Activated naive CD4-positive, alpha-beta T cell treated with anti-CD3 and anti-CD28 coated beads, Interleukin-2, amount 50 U/mL, for 16 hours (primary cell): ENCODE measurements around the gene SECTM1.
A peak's percentile ranks its signal among the peaks of the same experiment; 100 is the strongest.
"Not testable (repeated sequence)": the region's sequence is repeated elsewhere in the genome, so short reads cannot be mapped to it uniquely, and the experiment has no call there.

ENCODE experiments used
- DNase-seq: peaks from one replicate; pipeline ENCODE4 v3.0.0-alpha.2; 2020

Gene SECTM1

DNA sequence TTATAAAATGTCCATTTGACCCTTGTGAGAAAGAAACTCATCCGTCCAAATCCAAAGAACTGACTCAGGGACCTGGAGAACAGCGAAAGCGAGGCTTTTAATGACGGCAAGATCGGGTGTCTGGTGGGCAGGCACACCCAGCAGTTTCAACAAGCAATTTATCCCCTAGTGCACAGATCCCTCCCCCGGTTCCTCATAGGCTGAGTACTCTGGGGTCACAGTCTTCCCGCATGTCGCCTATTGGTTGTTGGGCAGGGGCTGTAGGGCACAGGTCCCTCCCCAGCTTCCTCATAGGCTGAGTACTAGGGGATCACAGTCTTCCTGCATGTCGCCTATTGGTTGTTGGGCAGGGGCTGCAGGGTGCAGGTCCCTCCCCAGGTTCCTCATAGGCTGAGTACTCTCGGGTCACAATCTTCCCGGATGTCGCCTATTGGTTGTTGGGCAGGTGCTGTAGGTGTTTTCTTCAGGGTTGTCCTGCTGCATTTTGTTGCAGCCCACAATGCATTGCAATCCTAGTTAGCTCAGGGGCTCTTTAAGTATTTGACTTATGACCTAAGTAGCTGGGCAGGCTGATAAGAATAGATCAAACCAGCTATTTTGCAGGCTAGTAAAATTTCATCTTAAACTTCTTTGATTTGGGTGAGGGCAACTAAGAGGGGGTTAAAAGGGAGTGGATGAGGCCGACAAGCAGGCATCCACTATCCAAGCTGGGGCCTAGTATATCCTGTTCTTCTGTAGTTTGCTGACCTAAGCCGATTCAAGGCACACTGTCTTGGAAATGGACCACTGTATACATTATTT lies 34.4 kb upstream of the SECTM1 start:
- DNase-seq, result no peak

DNA sequence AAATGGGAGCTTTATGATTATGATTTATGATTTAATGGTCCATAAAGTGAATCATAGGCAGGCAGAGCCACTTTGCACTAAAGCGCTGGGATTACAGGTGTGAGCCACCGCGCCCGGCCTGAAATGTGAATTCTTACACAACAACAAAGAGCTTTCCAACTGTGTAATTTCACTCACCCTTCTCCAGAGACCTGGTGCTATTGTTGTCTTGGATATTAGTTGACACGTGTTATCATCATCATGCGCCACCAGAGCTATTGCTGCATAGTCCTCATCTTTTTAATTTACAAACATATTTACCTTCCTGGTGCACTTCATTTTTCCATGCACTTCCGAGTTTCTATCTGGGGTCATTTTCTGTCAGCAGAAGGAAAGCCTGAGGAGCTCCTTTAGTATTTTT lies 33.2 kb upstream of the SECTM1 start:
- no peak for DNase-seq

DNA sequence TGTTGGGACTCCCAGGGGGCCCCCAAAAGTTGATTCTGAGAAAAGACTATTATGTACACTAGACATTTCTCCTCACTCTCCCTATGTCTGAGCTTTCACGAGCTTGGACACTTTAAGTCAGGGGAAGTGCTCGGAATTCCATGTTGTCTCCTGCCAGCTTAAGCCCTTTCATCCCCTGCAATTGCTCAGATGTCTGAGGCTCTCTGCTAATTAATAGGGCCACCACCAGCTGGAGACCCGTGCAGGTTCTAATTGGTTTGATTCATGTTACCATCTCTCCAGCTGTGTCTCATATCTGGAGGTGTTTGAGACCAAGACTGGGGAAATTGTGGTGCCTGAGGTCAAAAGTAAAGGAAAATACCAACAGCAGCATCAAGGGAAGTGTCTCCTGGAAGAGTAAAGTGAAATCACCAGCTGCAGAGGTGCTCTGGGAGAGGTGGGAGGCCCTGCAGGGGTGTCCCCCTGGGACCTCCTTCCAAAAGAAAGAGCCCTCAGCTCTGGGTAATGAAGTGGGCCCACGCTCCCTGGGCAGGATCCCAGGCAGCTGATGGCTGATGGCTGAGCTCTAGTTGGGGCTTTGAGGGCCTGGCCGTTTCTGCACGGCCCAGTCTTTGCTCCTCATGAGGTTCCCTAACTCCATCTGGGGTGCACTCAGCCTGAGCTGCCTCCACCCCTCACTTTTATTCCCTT lies 32.2 kb upstream of the SECTM1 start:
- DNase-seq, result no peak

DNA sequence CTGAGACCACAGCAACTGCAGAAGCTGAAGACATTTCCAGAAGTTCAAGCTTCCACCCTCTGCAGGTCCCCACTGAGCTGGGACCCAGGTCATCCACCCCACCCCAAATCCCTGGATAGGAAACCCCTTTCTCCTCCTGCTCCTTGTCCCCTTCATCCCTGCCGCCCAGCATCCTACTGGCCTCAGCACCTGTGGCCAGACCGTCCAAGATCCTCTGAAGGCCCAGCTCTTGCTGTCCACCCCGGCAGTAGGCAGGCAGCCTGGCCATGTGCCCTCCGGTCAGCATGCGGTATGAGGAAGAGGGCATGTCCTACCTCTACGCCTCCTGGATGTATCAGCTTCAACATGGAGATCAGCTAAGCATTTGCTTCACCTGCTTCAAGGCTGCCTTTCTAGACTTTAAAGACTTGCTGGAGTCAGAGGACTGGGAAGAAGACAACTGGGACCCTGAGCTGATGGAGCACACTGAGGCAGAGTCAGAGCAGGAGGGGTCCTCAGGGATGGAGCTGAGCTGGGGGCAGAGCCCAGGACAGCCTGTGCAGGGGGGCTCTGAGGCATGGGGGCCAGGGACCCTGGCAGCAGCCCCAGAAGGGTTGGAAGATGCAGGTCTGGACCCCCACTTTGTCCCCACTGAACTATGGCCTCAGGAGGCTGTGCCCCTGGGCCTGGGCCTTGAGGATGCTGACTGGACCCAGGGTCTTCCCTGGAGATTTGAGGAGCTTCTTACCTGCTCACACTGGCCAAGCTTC lies 28.5 kb upstream of the SECTM1 start:
- DNase-seq, result no peak

DNA sequence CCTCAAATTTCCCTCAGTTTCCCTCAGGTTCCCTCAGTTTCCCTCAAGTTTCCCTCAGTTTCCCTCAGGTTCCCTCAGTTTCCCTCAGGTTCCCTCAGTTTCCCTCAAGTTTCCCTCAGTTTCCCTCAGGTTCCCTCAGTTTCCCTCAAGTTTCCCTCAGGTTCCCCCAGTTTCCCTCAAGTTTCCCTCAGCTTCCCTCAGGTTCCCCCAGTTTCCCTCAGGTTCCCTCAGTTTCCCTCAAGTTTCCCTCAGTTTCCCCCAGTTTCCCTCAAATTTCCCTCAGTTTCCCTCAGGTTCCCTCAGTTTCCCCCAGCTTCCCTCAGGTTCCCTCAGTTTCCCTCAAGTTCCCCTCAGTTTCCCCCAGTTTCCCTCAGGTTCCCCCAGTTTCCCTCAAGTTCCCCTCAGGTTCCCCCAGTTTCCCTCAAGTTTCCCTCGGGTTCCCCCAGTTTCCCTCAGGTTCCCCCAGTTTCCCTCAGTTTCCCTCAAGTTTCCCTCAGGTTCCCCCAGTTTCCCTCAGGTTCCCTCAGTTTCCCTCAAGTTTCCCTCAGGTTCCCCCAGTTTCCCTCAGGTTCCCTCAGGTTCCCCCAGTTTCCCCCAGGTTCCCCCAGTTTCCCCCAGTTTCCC lies 26.0 kb upstream of the SECTM1 start:
- not testable (repeated sequence) for DNase-seq

DNA sequence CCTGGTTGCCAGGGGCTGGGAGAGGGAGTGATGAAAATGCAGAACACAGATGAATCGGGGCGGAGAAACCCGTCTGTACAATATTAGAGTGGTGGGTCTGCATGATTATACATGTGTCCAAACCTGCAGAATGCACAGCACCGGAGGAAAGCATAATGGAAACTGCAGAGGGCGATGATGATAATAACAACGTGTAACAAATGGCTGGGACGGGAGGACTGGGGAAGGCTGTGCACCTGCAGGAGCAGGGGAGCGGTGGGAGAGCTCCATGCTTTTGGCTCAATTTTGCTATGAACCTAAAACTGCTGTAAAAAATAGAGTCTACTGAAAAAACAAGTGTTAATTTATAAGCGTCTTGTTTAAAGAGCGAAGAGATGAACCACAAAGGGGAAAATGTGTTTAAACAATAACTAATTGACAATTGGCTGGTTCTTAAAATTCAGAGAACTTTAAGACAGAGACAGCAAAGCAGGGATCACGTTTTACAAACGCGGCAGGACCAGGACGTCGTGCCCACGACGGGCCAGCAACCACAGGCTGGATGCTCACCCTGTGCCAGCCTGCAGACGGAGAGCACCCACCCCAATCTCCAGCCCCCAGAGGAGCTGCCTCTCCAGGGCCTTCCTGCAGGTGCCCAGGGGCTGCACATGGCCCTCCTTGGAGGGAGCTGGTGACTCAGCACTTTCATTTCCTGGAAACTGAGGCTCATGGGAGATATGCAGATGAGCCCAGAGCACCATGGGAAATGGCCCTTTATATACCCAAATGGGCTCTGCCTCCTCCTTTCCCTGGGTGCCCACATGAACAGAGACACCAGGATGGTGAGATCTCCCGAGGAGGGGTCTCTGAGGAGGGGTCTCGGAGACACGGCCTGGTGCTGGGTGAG lies 25.1 kb upstream of the SECTM1 start, which contains the start of gene TEX19:
TEX19 (plus strand) TSS at position 783 of the 886 bp plus-strand sequence. CDS start 2,904 bp downstream, outside the sequence.
- no peak for DNase-seq

DNA sequence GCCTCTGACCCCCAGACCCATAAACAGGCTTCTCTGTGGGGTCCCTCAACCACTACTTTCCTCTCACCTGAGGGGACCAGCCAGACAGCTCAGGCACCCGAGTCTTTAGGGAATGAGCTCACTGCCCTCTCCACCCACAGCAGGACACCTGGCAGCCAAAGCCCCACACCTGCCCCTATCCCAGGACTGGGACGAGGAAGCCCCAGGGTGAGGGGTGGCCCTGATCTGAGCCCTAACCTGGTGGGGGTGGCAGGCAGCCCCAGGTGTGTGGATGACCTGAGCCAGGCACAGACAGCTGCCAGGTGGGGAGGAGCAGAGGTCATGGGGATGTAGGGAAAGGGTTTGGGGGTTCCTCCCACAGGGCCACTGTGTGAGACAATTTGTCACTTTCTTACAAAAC lies 23.8 kb upstream of the SECTM1 start:
- no peak for DNase-seq

DNA sequence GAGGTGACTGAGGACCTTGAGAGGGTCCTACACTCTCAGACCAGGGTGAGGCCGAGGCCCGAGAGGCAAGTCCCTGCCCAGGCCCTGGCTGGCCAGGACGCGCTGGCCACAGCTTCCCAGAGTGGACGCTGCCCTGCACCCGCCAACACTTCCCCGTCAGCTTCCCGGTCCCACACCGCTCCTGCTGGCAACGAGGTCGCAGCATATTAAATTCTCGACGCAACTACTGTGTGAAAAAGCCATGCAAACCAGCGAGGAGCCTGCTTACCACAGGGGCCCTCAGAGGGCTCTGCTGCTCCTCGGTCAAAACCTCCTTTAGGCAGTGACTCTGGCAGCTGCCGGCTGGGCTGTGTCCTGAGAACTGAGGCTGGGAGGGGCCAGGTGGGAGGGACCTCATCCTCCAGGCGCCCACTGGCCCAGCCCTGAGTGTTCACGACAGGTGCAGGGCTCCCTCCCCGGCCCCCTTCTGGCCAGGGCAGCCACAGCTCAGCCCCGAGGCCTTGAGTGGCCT lies 23.3 kb upstream of the SECTM1 start:
- DNase-seq, result no peak

DNA sequence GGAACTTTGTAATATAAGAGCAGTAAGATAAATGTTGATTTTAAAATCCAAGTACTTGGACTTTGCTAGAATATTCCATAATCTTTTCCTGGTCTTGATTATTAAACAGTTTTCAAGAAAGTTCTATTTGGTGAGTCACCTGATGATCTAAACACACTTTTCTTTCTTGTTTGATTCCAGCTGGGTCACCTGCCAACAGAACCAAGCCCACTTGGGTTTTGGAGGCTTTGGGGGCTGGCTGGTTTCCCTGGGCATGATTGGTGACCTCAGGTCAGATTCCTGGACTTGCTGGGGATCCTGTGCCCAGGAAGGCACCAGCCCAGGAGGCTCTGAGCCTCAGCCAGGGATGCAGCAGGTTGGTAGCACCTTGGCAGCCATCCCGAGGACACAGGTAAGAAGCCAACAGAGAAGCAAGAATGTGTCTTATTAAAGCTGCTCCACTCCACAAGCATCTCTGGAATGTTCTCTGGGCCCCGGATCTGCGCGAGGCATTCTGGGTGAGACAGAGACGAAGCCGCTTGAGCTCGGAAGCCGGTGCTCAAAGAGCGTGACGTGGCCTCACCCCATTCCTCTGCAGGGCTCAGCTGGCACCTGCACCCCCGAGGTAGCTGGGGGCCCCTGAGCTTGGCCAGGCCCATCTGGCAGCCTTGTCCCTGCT lies 22.3 kb upstream of the SECTM1 start:
- no peak for DNase-seq

DNA sequence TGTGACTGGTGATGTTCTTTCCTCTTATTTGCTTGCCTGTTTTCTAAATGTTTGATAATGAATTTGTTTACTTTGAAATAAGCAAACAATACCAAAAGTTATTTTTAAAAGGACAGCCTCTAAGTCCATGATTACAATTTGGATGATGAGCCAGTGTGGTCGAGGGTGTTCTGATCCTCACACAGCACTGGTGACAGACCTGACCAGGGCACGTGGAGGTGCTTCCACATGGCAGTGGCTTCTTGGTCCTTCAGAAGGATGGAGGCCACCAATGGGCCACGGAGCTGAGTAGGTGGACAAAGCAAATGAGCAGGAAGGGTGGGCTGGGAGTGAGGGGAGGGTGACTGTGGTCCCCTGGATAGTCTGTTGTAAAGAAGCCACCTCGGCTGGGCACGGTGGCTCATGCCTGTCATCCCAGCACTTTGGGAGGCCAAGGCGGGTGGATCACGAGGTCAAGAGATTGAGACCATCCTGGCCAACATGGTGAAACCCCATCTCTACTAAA lies 21.3 kb upstream of the SECTM1 start:
- no peak for DNase-seq

DNA sequence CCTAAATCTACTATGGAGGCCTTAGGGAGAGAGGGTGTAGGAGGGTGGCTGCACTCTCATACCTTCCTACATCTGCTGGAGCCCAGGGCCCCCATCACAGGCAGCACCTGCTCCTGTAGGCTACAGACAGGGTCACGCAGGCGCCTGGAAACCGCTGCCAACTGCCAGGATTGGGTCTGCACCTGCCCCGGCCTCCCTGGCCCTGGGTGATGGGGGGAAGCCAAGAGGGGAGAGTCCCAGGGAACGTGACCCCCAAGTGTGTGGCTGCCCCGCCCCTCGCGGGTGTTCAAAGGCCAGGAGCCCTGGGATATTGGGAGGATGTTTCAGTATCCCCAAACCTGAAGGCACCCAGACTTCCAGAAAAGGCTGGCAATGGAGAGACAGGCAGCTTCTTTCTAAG lies 19.9 kb upstream of the SECTM1 start:
- no peak for DNase-seq

DNA sequence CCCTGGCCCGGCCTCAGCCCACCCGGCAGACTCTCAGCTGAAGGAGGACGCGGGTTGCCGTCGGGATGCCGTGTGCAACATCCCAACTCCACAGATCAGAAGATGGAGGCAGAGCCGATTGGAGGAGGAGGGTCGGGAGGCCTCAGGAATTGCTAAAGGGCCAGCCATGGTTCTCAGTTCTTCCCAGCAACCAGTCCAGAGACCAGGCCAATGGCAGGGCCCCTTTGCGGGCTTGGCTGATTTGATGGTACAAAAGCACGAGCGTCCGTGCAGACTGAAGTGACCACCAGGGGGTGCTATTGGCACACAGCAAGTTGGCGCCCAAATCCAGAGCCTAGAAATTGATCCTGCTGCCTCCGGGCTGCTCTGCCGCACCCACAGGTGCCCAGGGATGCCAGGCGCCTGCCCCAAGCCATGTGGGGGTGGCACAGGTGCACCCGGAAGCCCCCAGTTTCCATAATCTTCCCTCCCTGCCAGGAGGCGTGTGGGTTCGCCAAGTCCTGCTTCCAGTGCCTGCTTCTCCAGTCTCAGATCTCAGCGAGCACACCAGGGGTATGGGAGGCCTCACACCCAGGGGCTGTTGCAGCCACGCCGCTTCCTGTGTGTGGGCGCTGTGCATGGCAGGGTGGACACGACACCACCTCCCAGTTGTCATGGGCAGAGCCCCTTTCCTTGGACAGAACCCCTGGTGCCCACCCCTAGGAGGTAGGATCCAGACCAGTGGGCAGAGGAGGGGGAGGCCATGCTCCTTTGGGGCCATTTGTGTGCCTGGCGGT lies 18.3 kb upstream of the SECTM1 start:
- DNase-seq, result peak; percentile 82

DNA sequence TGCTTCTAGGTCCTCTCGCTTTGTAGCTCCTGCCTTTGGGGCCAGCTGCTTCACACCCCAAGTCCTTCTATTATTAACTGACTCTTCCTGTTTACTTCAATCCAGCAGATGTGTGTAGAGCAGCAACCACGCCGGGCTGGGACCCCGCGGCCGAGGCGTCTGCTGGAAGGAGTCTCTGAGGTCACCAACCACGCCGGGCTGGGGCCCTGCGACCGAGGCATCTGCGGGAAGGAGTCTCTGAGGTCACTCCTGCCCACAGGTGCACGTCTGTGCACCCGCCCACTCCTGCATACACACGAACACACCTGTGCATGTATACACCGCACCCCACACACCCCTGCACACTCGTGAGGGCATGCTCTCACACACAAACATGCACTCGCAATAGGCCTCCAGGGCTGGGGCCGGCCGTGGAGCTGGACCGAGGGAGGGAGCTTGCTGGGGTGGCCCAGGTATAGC lies 17.7 kb upstream of the SECTM1 start:
- no peak for DNase-seq

DNA sequence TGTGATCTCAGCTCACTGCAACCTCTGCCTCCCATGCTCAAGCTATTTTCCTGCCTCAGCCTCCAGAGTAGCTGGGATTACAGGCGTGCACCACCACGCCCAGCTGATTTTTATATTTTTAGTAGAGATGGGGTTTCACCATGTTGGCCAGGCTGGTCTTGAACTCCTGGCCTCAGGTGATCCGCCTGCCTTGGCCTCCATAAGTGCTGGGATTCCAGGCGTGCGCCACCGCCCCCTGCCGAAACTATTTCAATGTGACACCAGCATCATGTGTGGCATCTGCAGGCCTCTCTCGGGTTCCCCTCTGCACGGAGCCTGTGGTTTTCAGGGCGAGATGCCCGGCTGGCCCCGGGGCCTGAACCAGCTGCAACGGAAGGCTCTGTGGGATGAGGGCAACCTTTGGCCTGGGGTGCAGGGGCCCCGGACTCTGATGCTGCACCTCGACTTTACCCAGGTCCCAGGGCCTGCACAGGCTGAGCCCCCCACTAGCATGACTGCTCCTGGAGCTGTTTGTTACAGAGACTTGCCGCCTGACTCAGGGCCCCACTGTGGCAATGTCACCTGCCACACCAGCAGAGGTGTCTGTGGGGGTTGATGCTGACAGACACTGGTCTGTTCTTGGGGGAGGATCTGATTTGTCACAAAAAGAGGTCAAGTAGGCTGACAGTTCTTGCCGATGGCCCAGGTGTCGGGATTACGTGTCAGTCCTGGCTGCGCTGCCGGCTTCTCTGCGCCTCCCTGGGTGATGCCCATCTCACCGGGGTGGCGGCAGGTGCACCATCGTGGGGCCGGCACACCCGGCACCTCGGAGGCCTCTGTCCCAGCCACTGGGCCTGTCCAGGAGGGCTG lies 16.8 kb upstream of the SECTM1 start:
- peak; percentile 48 for DNase-seq

DNA sequence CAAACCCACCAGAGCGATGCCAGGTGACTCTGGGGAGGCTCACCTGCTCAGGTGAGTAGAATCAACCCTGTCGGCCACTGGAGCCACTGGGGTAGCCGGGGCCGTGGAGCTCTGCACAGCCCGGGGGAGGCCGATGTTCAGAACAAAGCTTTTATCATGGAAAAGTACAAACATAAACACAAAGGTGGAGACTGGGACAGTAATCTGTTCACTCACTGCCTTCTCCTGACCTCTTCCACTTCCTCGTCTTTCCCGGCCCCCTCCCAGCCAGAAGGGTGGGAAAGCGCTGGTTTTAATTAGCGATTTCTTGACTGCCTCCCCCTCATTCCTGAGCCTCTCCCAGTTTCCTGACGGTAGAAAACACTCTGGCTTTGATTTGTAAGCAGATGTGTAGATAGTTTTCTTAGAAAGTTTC lies 15.7 kb upstream of the SECTM1 start:
- no peak for DNase-seq

DNA sequence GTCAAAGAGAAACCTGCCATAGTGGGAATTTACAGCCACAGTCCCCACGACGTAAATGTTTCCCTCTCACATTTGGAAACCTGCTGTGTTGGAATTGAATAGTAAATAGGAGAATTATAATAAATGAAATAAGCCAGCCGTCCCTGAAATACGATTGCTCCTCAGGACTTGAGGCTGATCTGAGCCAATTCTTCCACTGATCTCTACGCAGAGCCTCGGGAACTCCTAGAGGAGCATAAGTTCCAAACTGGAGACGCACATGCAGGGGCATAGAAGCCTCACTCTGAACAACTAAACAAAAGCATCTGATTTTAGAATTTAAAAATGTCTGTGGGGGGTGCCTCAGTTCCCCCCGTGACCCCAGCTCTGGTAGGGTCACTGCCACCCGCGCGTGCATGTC lies 15.3 kb upstream of the SECTM1 start:
- no peak for DNase-seq

DNA sequence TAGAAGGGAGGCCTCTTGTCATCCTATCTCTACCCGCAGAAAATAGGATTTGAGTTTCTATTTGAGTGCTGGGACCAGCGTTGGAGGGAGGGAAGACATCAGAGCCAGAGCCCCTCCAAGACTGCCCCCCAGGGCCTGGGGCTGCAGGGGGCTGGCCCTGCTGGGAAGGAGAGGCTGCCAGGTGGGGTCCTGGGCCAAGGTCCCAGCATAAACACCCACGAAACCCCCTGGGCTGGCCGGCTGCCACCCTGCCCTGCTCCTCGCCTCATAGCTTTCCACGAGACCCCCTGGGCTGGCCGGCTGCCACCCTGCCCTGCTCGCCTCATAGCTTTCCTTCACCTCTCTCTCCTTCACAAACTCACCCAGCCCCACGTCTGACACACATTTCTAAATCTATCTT lies 14.9 kb upstream of the SECTM1 start:
- no peak for DNase-seq

DNA sequence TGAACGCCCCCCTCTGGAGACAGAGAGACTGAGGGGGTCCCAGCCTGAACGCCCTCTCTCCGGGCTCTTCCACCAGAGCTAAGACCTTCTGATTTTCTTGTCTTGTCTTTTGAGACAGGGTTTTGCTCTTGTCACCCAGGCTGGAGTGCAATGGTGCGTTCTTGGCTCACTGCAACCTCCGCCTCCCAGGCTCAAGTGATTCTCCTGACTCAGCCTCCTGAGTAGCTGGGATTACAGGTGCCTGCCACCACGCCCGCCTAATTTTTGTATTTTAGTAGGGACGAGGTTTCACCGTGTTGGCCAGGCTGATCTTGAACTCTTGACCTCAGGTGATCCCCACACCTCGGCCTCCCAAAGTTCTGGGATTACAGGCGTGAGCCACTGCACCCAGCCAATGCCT lies 14.4 kb upstream of the SECTM1 start:
- DNase-seq, result not testable (repeated sequence)
